K562 (cell line): ENCODE data around the gene CCDC141. TPM values are rescaled to one million over a fixed set of nuclear protein-coding genes. Genes with fewer than 3 reads are reported as not detected.

Experiments
- ATAC-seq: fragments of 200-7000 bp; cut with Tn5 transposase; 3 replicates; pipeline ENCODE4 v1.9.1; 2020; ENCODE audit warnings: moderate library complexity
- BruUV-seq: library from RNA; stranded (reverse); fragments of 400-500 nt; replicated peaks from 2 replicates; lab custom pipeline; 2021; lab: Mats Ljungman, UMichigan
- CTCF ChIA-PET: fragments of 300-600 bp; formaldehyde crosslinking; extraction: SDS; loops from one replicate; lab custom pipeline; 2021; ENCODE audit warnings: low intra/inter-chr PET ratio; lab: Yijun Ruan, JAX
- POLR2A ChIA-PET: fragments of 300-600, 350-650 bp; sonication (Branson Sonifier 250); formaldehyde crosslinking; extraction: SDS; loops from one replicate; lab custom pipeline; 2021; ENCODE audit warnings: antibody characterized with exemption, inconsistent platforms; lab: Yijun Ruan, JAX
- DNase-seq, 4 experiments: peaks; one replicate each; pipeline versions ENCODE4 v3.0.0 to v3.0.0-alpha.2; 2011 to 2018; ENCODE audit warnings: low spot score in 3 of 4, mixed read lengths in 3 of 4; ENCODE audit errors: extremely low read depth in 1 of 4
- FAIRE-seq: peaks from 2 replicates; lab custom pipeline; 2011; peaks lifted over from hg19 to GRCh38; lab: Jason Lieb, UNC
- H2AFZ ChIP-seq: 2 replicates; pipeline ENCODE4 v1.6.0; 2011; ENCODE audit warnings: low read depth, low read length, control low read depth, inconsistent platforms
- H3K27ac ChIP-seq: fragments of 200-600 bp; 3 replicates; pipeline ENCODE4 v1.8.0; 2011; ENCODE audit warnings: low read depth, mild to moderate bottlenecking, control low read depth, inconsistent platforms, low read length, moderate library complexity, mixed read lengths; ENCODE audit errors: extremely low read depth
- H3K27me3 ChIP-seq, 2 experiments: fragments of 300-600 bp in 1 of 2; 2 replicates in 1 of 2; 3 replicates in 1 of 2; pipeline versions ENCODE4 v1.6.0 to v1.8.0; 2011; ENCODE audit warnings: inconsistent platforms in 2 of 2, low read length in 2 of 2, mild to moderate bottlenecking in 1 of 2, mixed read lengths in 1 of 2, moderate library complexity in 1 of 2; ENCODE audit not compliant: control insufficient read depth in 2 of 2, insufficient read depth in 2 of 2
- H3K36me3 ChIP-seq: fragments of 300-600 bp; 3 replicates; pipeline ENCODE4 v1.8.0; 2011; ENCODE audit warnings: mild to moderate bottlenecking, low read length, inconsistent platforms; ENCODE audit not compliant: control insufficient read depth, insufficient read depth
- H3K4me1 ChIP-seq, 2 experiments: fragments of 200-600 bp in 1 of 2; replicated peaks in 1 of 2; 2 replicates in 1 of 2; 3 replicates in 1 of 2; pipeline versions ENCODE4 v1.5.1 to v1.8.0; 2011; ENCODE audit warnings: inconsistent platforms in 2 of 2, low read length in 2 of 2, mild to moderate bottlenecking in 1 of 2, mixed read lengths in 1 of 2, moderate library complexity in 1 of 2; ENCODE audit not compliant: control insufficient read depth in 2 of 2, insufficient read depth in 2 of 2
- H3K4me2 ChIP-seq: 2 replicates; pipeline ENCODE4 v1.6.1; 2011; ENCODE audit warnings: low read length, control low read depth, inconsistent platforms, mixed read lengths; ENCODE audit not compliant: insufficient read depth
- H3K4me3 ChIP-seq: fragments of 200-600 bp; sonication (generic), shearing (Covaris generic); 2 replicates; pipeline ENCODE4 v1.5.1; 2016; ENCODE audit warnings: control low read depth, inconsistent platforms
- H3K79me2 ChIP-seq: fragments of 200-600 bp; 3 replicates; pipeline ENCODE4 v1.8.0; 2011; ENCODE audit warnings: low read length, inconsistent platforms; ENCODE audit not compliant: control insufficient read depth, insufficient read depth
- H3K9ac ChIP-seq, 2 experiments: 2 replicates each; pipeline versions ENCODE4 v1.6.0 to v1.6.1; 2011; ENCODE audit warnings: low read depth in 2 of 2, low read length in 2 of 2, control low read depth in 1 of 2, inconsistent platforms in 1 of 2, mild to moderate bottlenecking in 1 of 2, mixed read lengths in 1 of 2; ENCODE audit not compliant: insufficient read depth in 1 of 2
- H3K9me1 ChIP-seq: one replicate; pipeline ENCODE4 v1.6.0; 2011; ENCODE audit warnings: inconsistent platforms, mild to moderate bottlenecking, low read length, moderate library complexity; ENCODE audit not compliant: control insufficient read depth, insufficient read depth
- H3K9me3 ChIP-seq: replicated peaks from 2 replicates; pipeline ENCODE4 v1.5.1; 2011; ENCODE audit warnings: low read depth, low read length, inconsistent platforms; ENCODE audit not compliant: control insufficient read depth, insufficient read depth
- H4K20me1 ChIP-seq: replicated peaks from 2 replicates; pipeline ENCODE4 v1.6.1; 2011; ENCODE audit warnings: low read length, inconsistent platforms, mixed read lengths; ENCODE audit not compliant: control insufficient read depth, insufficient read depth
- BCL6 ChIP-seq: fragments of 250-450 bp; sonication (Bioruptor Pico); IDR thresholded peaks from 2 replicates; pipeline ENCODE4 v1.4.0; 2020
- JUNB ChIP-seq: fragments of 450-650 bp; formaldehyde crosslinking; conservative IDR thresholded peaks from 2 replicates; pipeline ENCODE4 v1.4.0; 2020; ENCODE audit warnings: mild to moderate bottlenecking
- MAFG ChIP-seq: fragments of 450-650 bp; conservative IDR thresholded peaks from 2 replicates; pipeline ENCODE4 v1.6.1; 2016; ENCODE audit warnings: missing genetic modification characterization, missing compliant biosample characterization
- NR1H2 ChIP-seq: sonication (generic); formaldehyde crosslinking; IDR thresholded peaks from 2 replicates; pipeline ENCODE4 v1.4.0; 2020; ENCODE audit warnings: mild to moderate bottlenecking, missing genetic modification reagents
- SREBF1 ChIP-seq: fragments of 150-350 bp; IDR thresholded peaks from 2 replicates; pipeline ENCODE4 v1.6.1; 2014; ENCODE audit warnings: antibody characterized with exemption, low read depth, low read length, borderline replicate concordance
- TGIF2 ChIP-seq: sonication (generic); formaldehyde crosslinking; IDR thresholded peaks from 2 replicates; pipeline ENCODE4 v1.8.1; 2022; ENCODE audit warnings: mild to moderate bottlenecking, missing genetic modification reagents, moderate library complexity
- WGBS: fragments of 100-300 bp; shearing (Covaris generic); methylation state at CpG from one replicate; pipeline ENCODE4 v1.1.6; 2016; ENCODE audit warnings: low coverage, mixed read lengths; ENCODE audit not compliant: insufficient coverage; ENCODE audit errors: missing lambda C conversion rate; 5-methylcytosine and 5-hydroxymethylcytosine counted together
- in situ Hi-C: fragments of 300-500 bp; cut with MboI; formaldehyde crosslinking; loops from 4 replicates; pipeline ENCODE4 v1.15.0; 2018; ENCODE audit warnings: inconsistent platforms, mixed read lengths
- intact Hi-C: fragments of 100-400 bp; cut with micrococcal nuclease; formaldehyde crosslinking; loops from 2 replicates; pipeline ENCODE4 v1.14.2; 2022
- polyA plus RNA-seq, 8 experiments: library from polyadenylated mRNA; depleted of rRNA in 4 of 8; stranded (reverse) in 5 of 8; unstranded in 3 of 8; fragments of >200 nt; fragmentation: Nextera tagmentation in 2 of 8; fragmentation: Illumina TruSeq in 1 of 8; extraction: Ambion mirVana in 2 of 8; extraction: Trizol in 1 of 8; gene quantifications; 2 replicates each; pipeline versions ENCODE4 v1.2.1 to v1.2.3, GENCODE V29; 2011 to 2014; ENCODE audit warnings: inconsistent platforms in 1 of 8, missing spikeins in 1 of 8
- total RNA-seq, 7 experiments: library from RNA; depleted of rRNA in 6 of 7; stranded (reverse); fragments of >200 nt in 6 of 7; fragmentation: Illumina TruSeq in 2 of 7; extraction: Trizol in 2 of 7; gene quantifications; 2 replicates each; pipeline versions ENCODE4 v1.2.1 to v1.2.3, GENCODE V29; 2011 to 2021; ENCODE audit warnings: low replicate concordance in 1 of 7
- TF ChIP-seq, protein P1 (sequence below): sonication (generic); formaldehyde crosslinking; IDR thresholded peaks from 2 replicates; pipeline ENCODE4 v1.8.1; 2022; ENCODE audit warnings: missing genetic modification reagents
- TF ChIP-seq, protein P2 (sequence below): fragments of 450-650 bp; IDR thresholded peaks from 2 replicates; pipeline ENCODE4 v1.6.1; 2017; ENCODE audit warnings: mild to moderate bottlenecking, moderate library complexity
- TF ChIP-seq, protein P3 (sequence below): fragments of 250-450 bp; sonication (Bioruptor Pico); IDR thresholded peaks from 2 replicates; pipeline ENCODE4 v1.9.0; 2021; ENCODE audit warnings: mild to moderate bottlenecking

Gene CCDC141
- total and polyA plus RNA-seq, 9 of the 15 experiments (the other 6 are each of a cell fraction or from before 2014, with no cell fraction given): 0.09 TPM; not detected in 8

GRCh38 chr2:178863856-178864620, 185.9 kb downstream of the CCDC141 start:
- 0% methylated on average over 17 of the region's 17 CpGs for WGBS
- CTCF ChIA-PET: no interaction called here

More at GRCh38 chr2:178863856-178864620, 185.9 kb downstream of the CCDC141 start:
- intact Hi-C loops: no loop called here
- H3K9me3 ChIP-seq: no peaks in the 10 kb centered on the region
- TF ChIP-seq, protein P1, sequence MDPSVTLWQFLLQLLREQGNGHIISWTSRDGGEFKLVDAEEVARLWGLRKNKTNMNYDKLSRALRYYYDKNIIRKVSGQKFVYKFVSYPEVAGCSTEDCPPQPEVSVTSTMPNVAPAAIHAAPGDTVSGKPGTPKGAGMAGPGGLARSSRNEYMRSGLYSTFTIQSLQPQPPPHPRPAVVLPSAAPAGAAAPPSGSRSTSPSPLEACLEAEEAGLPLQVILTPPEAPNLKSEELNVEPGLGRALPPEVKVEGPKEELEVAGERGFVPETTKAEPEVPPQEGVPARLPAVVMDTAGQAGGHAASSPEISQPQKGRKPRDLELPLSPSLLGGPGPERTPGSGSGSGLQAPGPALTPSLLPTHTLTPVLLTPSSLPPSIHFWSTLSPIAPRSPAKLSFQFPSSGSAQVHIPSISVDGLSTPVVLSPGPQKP (CRISPR knock-in tag): no peak
- TF ChIP-seq, protein P2, sequence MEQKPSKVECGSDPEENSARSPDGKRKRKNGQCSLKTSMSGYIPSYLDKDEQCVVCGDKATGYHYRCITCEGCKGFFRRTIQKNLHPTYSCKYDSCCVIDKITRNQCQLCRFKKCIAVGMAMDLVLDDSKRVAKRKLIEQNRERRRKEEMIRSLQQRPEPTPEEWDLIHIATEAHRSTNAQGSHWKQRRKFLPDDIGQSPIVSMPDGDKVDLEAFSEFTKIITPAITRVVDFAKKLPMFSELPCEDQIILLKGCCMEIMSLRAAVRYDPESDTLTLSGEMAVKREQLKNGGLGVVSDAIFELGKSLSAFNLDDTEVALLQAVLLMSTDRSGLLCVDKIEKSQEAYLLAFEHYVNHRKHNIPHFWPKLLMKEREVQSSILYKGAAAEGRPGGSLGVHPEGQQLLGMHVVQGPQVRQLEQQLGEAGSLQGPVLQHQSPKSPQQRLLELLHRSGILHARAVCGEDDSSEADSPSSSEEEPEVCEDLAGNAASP: no peak
- TF ChIP-seq JUNB (CRISPR knock-in tag) (no peak), NR1H2 (CRISPR knock-in tag) (no peak), BCL6 (CRISPR knock-in tag) (no peak), SREBF1 (no peak), TGIF2 (CRISPR knock-in tag) (no peak), MAFG (no peak)
- TF ChIP-seq, protein P3, sequence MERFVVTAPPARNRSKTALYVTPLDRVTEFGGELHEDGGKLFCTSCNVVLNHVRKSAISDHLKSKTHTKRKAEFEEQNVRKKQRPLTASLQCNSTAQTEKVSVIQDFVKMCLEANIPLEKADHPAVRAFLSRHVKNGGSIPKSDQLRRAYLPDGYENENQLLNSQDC (CRISPR knock-in tag): no peak
- TF ChIP-seq, all 486 proteins: peak for 0
- Histone ChIP-seq H3K9me1 (no peaks in the 10 kb centered on the region), H3K36me3 (no peaks in the 10 kb centered on the region), H3K27me3 (no peaks in the 10 kb centered on the region; a peak in 1 of 5 replicates), H3K79me2 (no peaks in the 10 kb centered on the region), H2AFZ (no peak overlapping the region), H3K9ac (no peak overlapping the region), H3K4me3 (no peak overlapping the region), H4K20me1 (no peaks in the 10 kb centered on the region), H3K4me2 (no peak overlapping the region), H3K27ac (no peak overlapping the region), H3K4me1 (no peaks in the 10 kb centered on the region)
- ATAC-seq: no peak
- POLR2A ChIA-PET: interaction anchor here (0.6 kb wide), 1 partner anchor 18 kb away, joined by 4 read pairs; no protein-coding TSS in a partner anchor
- FAIRE-seq: no peak
- no peak for DNase-seq
- BruUV-seq: no TSS peak
- in situ Hi-C loops: no loop called here
